Measurements from ENCODE around the gene DCAF4. TPM values are rescaled to one million over a fixed set of nuclear protein-coding genes. Genes with fewer than 3 reads are reported as not detected.

DCAF4 gene
- polyA plus RNA-seq (12.2 and 16.5 TPM in 2 replicates), polyA minus RNA-seq (10.0 and 21.2 TPM in 2 replicates)

GRCh38 chr14:72926292-72927028 lies at the start of gene DCAF4:
TSS of gene DCAF4 (plus strand) at chr14:72926464. CDS start at chr14:72937979, 11,515 bp downstream.
- Histone ChIP-seq H4K20me1 (ENCODE audit: insufficient read depth) (no peaks in the 10 kb centered on the region), H3K9me3 (ENCODE audit: low read length) (no peaks in the 10 kb centered on the region), H3K4me2 (ENCODE audit: low read length) (peak within 1 kb of the TSS; percentile 77), H3K79me2 (replicated peaks; ENCODE audit: insufficient read depth, low read length) (no peaks in the 10 kb centered on the region), H3K36me3 (ENCODE audit: insufficient read depth, low read length) (no peaks in the 10 kb centered on the region), H3K9me2 (ENCODE audit: insufficient read depth, low read length) (no peaks in the 10 kb centered on the region), H3K27ac (ENCODE audit: low read length) (no peak within 1 kb of the TSS), H3K9ac (ENCODE audit: low read length) (peak within 1 kb of the TSS; percentile 66), H3K27me3 (ENCODE audit: insufficient read depth, low read depth, low read length) (no peaks in the 10 kb centered on the region), H3F3A (ENCODE audit: insufficient read depth, low read length, poor library complexity, severe bottlenecking) (no peaks in the 10 kb centered on the region), H3K4me3 (ENCODE audit: low read length) (peak within 1 kb of the TSS; percentile 99), H2AFZ (ENCODE audit: low read depth, low read length) (peak within 1 kb of the TSS; percentile 74)
- TF ChIP-seq EZH2 (IDR thresholded peaks at IDR 0.05; ENCODE audit: borderline replicate concordance, insufficient read depth, low read length, poor library complexity, severe bottlenecking), result no peak
- peak; percentile 98 for TF ChIP-seq MXI1 (conservative IDR thresholded peaks at IDR 0.05; ENCODE audit: poor library complexity, severe bottlenecking)
- TF ChIP-seq, protein P1, sequence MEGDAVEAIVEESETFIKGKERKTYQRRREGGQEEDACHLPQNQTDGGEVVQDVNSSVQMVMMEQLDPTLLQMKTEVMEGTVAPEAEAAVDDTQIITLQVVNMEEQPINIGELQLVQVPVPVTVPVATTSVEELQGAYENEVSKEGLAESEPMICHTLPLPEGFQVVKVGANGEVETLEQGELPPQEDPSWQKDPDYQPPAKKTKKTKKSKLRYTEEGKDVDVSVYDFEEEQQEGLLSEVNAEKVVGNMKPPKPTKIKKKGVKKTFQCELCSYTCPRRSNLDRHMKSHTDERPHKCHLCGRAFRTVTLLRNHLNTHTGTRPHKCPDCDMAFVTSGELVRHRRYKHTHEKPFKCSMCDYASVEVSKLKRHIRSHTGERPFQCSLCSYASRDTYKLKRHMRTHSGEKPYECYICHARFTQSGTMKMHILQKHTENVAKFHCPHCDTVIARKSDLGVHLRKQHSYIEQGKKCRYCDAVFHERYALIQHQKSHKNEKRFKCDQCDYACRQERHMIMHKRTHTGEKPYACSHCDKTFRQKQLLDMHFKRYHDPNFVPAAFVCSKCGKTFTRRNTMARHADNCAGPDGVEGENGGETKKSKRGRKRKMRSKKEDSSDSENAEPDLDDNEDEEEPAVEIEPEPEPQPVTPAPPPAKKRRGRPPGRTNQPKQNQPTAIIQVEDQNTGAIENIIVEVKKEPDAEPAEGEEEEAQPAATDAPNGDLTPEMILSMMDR (IDR thresholded peaks at IDR 0.05; ENCODE audit: poor library complexity, severe bottlenecking), result peak; percentile 16
- peak; percentile 14 for TF ChIP-seq RAD21 (conservative IDR thresholded peaks at IDR 0.05)
- no peak for TF ChIP-seq REST (IDR thresholded peaks at IDR 0.05; ENCODE audit: borderline replicate concordance)
- no peak for TF ChIP-seq EP300 (conservative IDR thresholded peaks at IDR 0.05; ENCODE audit: poor library complexity, severe bottlenecking)
- peak; percentile 26 for TF ChIP-seq SMC3 (conservative IDR thresholded peaks at IDR 0.05; ENCODE audit: poor library complexity)
- no peak for TF ChIP-seq TAF1 (IDR thresholded peaks at IDR 0.05; ENCODE audit: low read depth)
- peak; percentile 50 for TF ChIP-seq POLR2AphosphoS5 (IDR thresholded peaks at IDR 0.05)

GRCh38 chr14:72876710-72877063 lies 49.6 kb upstream of the DCAF4 start:
- Histone ChIP-seq H2AFZ (ENCODE audit: low read depth, low read length) (no peak overlapping the region), H3K9me2 (ENCODE audit: insufficient read depth, low read length) (no peaks in the 10 kb centered on the region), H3K4me3 (ENCODE audit: low read length) (no peak overlapping the region), H3K9ac (ENCODE audit: low read length) (no peak overlapping the region), H4K20me1 (ENCODE audit: insufficient read depth) (no peaks in the 10 kb centered on the region), H3K79me2 (replicated peaks; ENCODE audit: insufficient read depth, low read length) (no peaks in the 10 kb centered on the region), H3K36me3 (ENCODE audit: insufficient read depth, low read length) (no peaks in the 10 kb centered on the region), H3K27me3 (ENCODE audit: insufficient read depth, low read depth, low read length) (no peaks in the 10 kb centered on the region), H3F3A (ENCODE audit: insufficient read depth, low read length, poor library complexity, severe bottlenecking) (no peaks in the 10 kb centered on the region), H3K4me2 (ENCODE audit: low read length) (no peak overlapping the region), H3K9me3 (ENCODE audit: low read length) (no peaks in the 10 kb centered on the region), H3K27ac (ENCODE audit: low read length) (no peak overlapping the region)
- TF ChIP-seq RAD21 (conservative IDR thresholded peaks at IDR 0.05) (no peak), SMC3 (conservative IDR thresholded peaks at IDR 0.05; ENCODE audit: poor library complexity) (no peak), POLR2AphosphoS5 (IDR thresholded peaks at IDR 0.05) (no peak), REST (IDR thresholded peaks at IDR 0.05; ENCODE audit: borderline replicate concordance) (no peak), EZH2 (IDR thresholded peaks at IDR 0.05; ENCODE audit: borderline replicate concordance, insufficient read depth, low read length, poor library complexity, severe bottlenecking) (no peak)

All from neural cell (in vitro differentiated cells).